SJCRH30 (cell line): ENCODE data around the gene ZNF547. TPM values are rescaled to one million over a fixed set of nuclear protein-coding genes. Genes with fewer than 3 reads are reported as not detected.
A peak's percentile ranks its signal among the peaks of the same experiment; 100 is the strongest.

Experiments
- DNase-seq, 2 experiments: peaks; one replicate each; pipeline ENCODE4 v3.0.0-alpha.2; 2015 to 2020
- H3K27ac ChIP-seq: fragments of 250-450 bp; sonication (Bioruptor Pico); 2 replicates; pipeline ENCODE4 v1.5.1; 2020; ENCODE audit warnings: mild to moderate bottlenecking, moderate library complexity
- H3K27me3 ChIP-seq: fragments of 250-450 bp; sonication (Bioruptor Pico); 2 replicates; pipeline ENCODE4 v1.5.1; 2020; ENCODE audit warnings: mild to moderate bottlenecking, moderate library complexity
- H3K36me3 ChIP-seq: fragments of 250-450 bp; sonication (Bioruptor Pico); 2 replicates; pipeline ENCODE4 v1.5.1; 2020; ENCODE audit warnings: mild to moderate bottlenecking, moderate library complexity
- H3K4me1 ChIP-seq: fragments of 250-450 bp; sonication (Bioruptor Pico); 2 replicates; pipeline ENCODE4 v1.5.1; 2020; ENCODE audit warnings: mild to moderate bottlenecking, moderate library complexity
- H3K4me3 ChIP-seq: fragments of 250-450 bp; sonication (Bioruptor Pico); 2 replicates; pipeline ENCODE4 v1.5.1; 2020; ENCODE audit warnings: mild to moderate bottlenecking, moderate library complexity
- H3K9me3 ChIP-seq: fragments of 250-450 bp; sonication (Bioruptor Pico); replicated peaks from 2 replicates; pipeline ENCODE4 v1.5.1; 2020; ENCODE audit warnings: mild to moderate bottlenecking, moderate library complexity
- total RNA-seq: library from RNA; depleted of rRNA; stranded (reverse); fragments of >200 nt; shearing (Covaris generic); gene quantifications from 2 replicates; pipeline ENCODE4 v1.2.3, GENCODE V29; 2014; rRNA removed

Gene ZNF547
- total RNA-seq, 1 experiment from 2014 or later, result 2.0 TPM

DNA sequence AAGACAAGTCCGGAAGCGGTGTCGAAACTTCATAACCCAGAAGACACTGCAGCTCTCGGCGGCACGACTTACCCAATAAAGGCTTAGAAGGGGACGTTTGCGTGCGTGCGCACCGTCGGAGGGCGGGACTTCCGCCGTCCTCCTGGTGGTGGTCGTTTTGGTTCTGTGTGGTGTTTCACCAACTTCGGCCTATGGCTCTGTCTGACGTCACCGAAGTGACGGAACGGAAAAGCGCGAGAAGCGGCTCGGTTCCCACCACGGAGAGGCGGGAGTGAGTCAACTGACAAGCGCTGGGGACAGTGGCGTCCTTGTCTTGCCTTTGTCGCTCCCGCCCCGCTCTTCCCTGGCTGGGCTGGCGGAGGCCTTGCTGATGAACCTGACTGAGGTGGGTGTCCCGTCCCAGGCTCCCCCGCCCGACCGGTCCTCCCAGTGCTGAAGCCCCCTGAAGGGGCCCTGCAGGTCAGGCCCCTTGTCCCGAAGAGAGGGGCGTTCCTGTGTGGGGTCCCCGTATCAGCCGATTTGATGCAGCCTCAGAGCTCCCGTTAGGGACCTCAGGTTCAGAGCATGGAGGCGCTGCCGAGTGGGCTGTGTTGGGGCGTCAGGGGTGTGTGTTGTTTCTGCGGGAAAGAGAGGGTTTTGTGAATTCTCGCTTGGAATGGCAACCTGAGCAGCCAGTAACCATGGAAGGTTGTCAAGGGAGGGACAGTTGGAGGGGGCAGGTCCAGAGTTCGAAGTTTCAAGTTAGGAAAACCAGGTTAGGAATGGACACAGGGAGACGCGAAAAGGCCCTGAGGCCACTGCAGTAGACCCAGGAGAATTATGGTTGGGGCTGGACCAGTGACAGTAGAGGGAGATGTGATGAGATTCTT lies 26.6 kb downstream of the ZNF547 start, which contains the start of gene ZNF548:
Gene ZNF548, plus strand, starts transcription at position 125 of the 869 bp plus-strand sequence. Its CDS starts 246 bp downstream, at position 371.
- H3K27ac ChIP-seq, result peak within 1 kb of the TSS; percentile 69
- peak within 1 kb of the TSS; percentile 74 for H3K4me3 ChIP-seq
- peak; percentile 98 for DNase-seq

DNA sequence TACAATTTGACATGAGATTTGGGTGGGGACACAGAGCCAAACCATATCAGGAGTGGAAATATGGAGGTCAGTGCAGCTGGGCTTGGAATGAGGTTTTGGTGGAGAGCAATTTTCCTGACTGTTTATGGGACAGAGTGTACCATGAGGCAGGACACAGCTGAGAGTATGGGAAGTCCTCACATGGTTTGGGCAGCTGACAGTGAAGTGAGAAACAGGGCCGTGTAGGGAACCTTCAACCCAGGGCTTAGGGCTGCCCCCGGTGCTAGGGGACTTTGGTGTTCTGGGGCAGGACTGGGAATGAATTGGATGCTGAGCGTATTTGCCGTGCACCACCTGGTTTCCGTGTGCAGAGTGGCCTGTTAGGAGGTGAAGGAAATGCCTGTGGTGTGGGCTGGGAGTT lies 32.4 kb downstream of the ZNF547 start:
- Histone ChIP-seq H3K27ac (no peak overlapping the region), H3K4me3 (no peak overlapping the region), H3K27me3 (no peaks in the 10 kb centered on the region), H3K4me1 (peaks cover 3% of the 10 kb centered on the region; the same call in 1 of the 2 replicates), H3K36me3 (peaks cover 46% of the 10 kb centered on the region), H3K9me3 (no peaks in the 10 kb centered on the region; the same call in 1 of the 2 replicates)
- no peak for DNase-seq

More for the DNA sequence above, 26.6 kb downstream of the ZNF547 start, which contains the start of gene ZNF548:
- no peaks in the 10 kb centered on the region for H3K9me3 ChIP-seq
- H3K36me3 ChIP-seq, result peaks cover 9% of the 10 kb centered on the region
- H3K27me3 ChIP-seq, result no peaks in the 10 kb centered on the region
- peaks cover 3% of the 10 kb centered on the region; the same call in 1 of the 2 replicates for H3K4me1 ChIP-seq

- no peak overlapping the region for H3K4me3 ChIP-seq
- peaks cover 5% of the 10 kb centered on the region; the same call in 1 of the 2 replicates for H3K9me3 ChIP-seq
- no peak for DNase-seq
- no peaks in the 10 kb centered on the region for H3K4me1 ChIP-seq
- H3K27me3 ChIP-seq, result no peaks in the 10 kb centered on the region
- H3K36me3 ChIP-seq, result peaks cover 46% of the 10 kb centered on the region
- H3K27ac ChIP-seq, result no peak overlapping the region
Measured at GRCh38 chr19:57398868-57399267, 35.5 kb downstream of the ZNF547 start.

DNA sequence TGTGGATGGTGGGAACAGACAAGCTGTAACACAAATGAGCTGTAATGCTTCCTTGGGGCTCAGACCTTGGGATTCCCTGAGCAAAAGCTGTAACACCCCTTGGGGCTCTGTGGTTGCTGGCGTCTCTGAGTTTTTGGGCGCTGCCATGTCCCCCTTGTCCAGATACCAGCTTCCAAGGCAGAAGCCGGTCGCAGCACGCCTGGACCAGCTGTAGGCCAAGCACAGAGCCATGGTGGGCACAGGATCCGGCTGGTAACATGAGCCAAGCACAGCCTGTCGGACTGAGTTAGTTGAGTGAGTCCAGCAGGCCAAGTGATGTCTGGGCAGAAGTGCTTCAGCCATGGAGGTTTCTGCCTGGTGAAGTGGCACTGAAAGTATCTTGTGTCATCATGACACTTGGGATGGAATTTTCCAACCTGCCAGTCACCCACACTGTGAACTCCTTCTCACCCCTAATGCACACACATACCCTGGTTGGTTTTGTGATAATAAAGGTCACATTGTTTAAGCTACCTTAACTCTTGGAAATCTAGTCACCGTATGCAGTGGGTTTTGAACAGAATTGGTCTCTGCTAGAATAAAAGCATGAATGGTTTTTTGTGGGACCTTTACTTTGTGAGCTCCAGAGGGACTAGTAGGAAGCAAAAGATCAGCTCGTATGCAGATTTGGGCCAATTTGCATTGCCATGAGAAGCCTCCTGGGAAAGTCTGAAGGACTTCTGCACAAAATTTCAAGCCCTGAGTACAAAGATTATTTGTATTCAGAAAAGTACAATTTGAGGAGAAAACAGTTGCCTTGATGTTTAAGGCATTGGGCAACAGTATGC lies 40.6 kb downstream of the ZNF547 start:
- H3K36me3 ChIP-seq, result peaks cover 15% of the 10 kb centered on the region
- no peak overlapping the region for H3K4me3 ChIP-seq
- no peaks in the 10 kb centered on the region for H3K4me1 ChIP-seq
- no peak for DNase-seq
- H3K9me3 ChIP-seq, result peaks cover 5% of the 10 kb centered on the region; the same call in 1 of the 2 replicates
- H3K27me3 ChIP-seq, result no peaks in the 10 kb centered on the region
- no peak overlapping the region for H3K27ac ChIP-seq

- DNase-seq, result peak; percentile 57 to 74
- no peaks in the 10 kb centered on the region for H3K9me3 ChIP-seq
- no peak overlapping the region for H3K4me3 ChIP-seq
- no peak overlapping the region for H3K27ac ChIP-seq
- H3K27me3 ChIP-seq, result no peaks in the 10 kb centered on the region
- H3K4me1 ChIP-seq, result no peaks in the 10 kb centered on the region
- H3K36me3 ChIP-seq, result no peaks in the 10 kb centered on the region
Measured at GRCh38 chr19:57406516-57407123, 43.3 kb downstream of the ZNF547 start.

DNA sequence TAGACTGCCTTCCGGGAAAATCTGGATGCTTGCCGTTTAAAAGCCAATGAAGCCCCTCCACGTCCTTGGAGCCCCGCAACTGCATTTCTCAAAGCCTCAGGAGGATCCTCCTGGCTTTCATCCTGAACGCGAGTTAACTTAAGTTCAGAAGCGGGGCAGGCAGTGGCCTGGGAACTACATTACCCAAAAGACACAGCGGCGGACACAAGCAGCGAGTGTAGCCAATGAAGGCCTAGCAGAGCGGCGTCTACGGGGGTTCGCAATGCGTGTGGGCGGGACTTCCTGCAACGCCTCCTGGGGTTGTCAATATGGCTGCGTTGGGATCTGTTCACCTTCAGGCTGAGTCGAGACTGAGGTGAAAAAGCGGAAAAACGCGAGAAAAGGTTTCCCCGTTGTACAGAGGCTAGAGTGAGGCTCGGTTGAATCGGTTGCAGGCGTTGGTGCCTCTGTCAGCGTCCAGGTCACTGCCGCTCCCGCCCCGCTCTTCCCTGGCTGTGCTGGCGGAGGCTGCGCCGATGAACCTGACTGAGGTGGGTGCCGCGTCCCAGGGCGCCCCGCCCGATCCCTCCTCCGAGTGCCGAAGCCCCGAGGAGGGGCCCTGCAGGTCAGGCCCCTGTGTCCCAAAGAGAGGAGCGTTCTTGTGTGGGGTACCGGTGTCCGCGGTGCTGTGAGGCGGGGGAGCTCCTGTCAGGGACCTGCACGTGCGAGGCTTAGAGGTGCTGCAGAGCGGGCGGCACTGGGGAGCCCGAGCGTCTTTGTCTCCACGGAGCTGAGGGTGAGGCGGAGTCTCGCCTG lies 47.7 kb downstream of the ZNF547 start, which contains the start of gene ZNF17:
Gene ZNF17, plus strand, starts transcription at position 285 of the 795 bp plus-strand sequence. CDS start 2,455 bp downstream, outside the sequence.
- H3K27me3 ChIP-seq, result no peaks in the 10 kb centered on the region
- H3K36me3 ChIP-seq, result peaks cover 14% of the 10 kb centered on the region
- peak within 1 kb of the TSS; percentile 83 for H3K4me3 ChIP-seq
- H3K9me3 ChIP-seq, result no peaks in the 10 kb centered on the region; the same call in 1 of the 2 replicates
- H3K27ac ChIP-seq, result peak within 1 kb of the TSS; percentile 14; the same call in 1 of the 2 replicates
- no peaks in the 10 kb centered on the region for H3K4me1 ChIP-seq
- peak; percentile 94 to 95 for DNase-seq

DNA sequence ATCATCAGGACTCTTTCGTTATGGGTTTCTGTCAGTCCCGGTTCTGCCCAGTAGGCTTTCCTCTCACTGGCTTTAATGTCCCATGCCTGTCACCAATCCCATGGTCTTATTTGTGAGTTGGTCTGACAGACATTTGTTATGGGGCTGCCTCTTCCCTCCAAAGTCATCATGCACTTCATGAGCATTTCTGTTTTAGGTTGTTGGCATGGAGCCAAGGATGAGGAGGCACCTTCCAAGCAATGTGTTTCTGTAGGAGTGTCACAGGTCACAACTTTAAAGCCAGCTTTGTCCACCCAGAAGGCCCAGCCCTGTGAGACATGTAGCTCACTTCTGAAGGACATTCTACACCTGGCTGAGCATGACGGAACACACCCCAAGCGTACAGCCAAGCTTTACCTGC lies 56.1 kb downstream of the ZNF547 start:
- Histone ChIP-seq H3K9me3 (peaks cover 11% of the 10 kb centered on the region; the same call in 1 of the 2 replicates), H3K36me3 (peaks cover 52% of the 10 kb centered on the region), H3K4me1 (no peaks in the 10 kb centered on the region), H3K4me3 (no peak overlapping the region), H3K27ac (no peak overlapping the region), H3K27me3 (no peaks in the 10 kb centered on the region)
- no peak for DNase-seq

DNA sequence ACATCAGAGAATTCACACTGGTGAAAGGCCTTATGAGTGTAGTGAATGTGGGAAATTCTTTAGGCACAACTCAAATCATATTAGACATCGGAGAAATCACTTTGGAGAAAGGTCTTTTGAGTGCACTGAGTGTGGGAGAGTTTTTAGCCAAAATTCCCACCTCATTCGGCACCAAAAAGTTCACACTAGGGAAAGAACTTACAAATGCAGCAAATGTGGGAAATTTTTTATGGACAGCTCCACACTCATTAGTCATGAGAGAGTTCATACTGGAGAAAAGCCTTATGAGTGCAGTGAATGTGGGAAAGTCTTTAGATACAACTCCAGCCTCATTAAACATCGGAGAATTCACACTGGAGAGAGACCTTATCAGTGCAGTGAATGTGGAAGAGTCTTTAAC lies 57.7 kb downstream of the ZNF547 start:
- no peak for DNase-seq
- H3K4me1 ChIP-seq, result no peaks in the 10 kb centered on the region
- H3K36me3 ChIP-seq, result peaks cover 43% of the 10 kb centered on the region
- peaks cover 11% of the 10 kb centered on the region; the same call in 1 of the 2 replicates for H3K9me3 ChIP-seq
- H3K4me3 ChIP-seq, result no peak overlapping the region
- H3K27me3 ChIP-seq, result no peaks in the 10 kb centered on the region
- H3K27ac ChIP-seq, result no peak overlapping the region

Other genes with a start within 250 kb of the ZNF547 start
- gene USP29, start 243.6 kb upstream of the ZNF547 start, total RNA-seq, result not detected in 2 replicates
- gene ZIM3, start 218.3 kb upstream of the ZNF547 start, total RNA-seq, result not detected in 2 replicates
- not detected in 2 replicates for gene DUXA, start 196.1 kb upstream of the ZNF547 start, total RNA-seq
- gene ZNF264, start 172.1 kb upstream of the ZNF547 start, total RNA-seq, result 15.5 and 18.2 TPM in 2 replicates
- 0.79 and 0.93 TPM in 2 replicates for gene AURKC, start 132.5 kb upstream of the ZNF547 start, total RNA-seq
- gene ZNF805, start 122.9 kb upstream of the ZNF547 start, total RNA-seq, result 14.7 and 15.5 TPM in 2 replicates
- gene ZNF460, start 83.1 kb upstream of the ZNF547 start, total RNA-seq, result 39.4 and 40.5 TPM in 2 replicates
- 13.0 and 13.5 TPM in 2 replicates for gene ZNF543, start 43.1 kb upstream of the ZNF547 start, total RNA-seq
- gene ZNF304, start 12.3 kb upstream of the ZNF547 start, total RNA-seq, result 9.6 and 10.9 TPM in 2 replicates
- 13.2 and 17.3 TPM in 2 replicates for gene TRAPPC2B, start within 50 bp of the ZNF547 start, total RNA-seq
- 12.3 and 15.1 TPM in 2 replicates for gene ZNF548, start 26.3 kb downstream of the ZNF547 start, total RNA-seq
- 11.4 and 13.1 TPM in 2 replicates for gene ZNF17, start 47.6 kb downstream of the ZNF547 start, total RNA-seq
- gene ZNF749, start 71.8 kb downstream of the ZNF547 start, total RNA-seq, result 19.4 and 20.6 TPM in 2 replicates
- 0.66 and 0.67 TPM in 2 replicates for gene VN1R1, start 93.6 kb downstream of the ZNF547 start, total RNA-seq
- 15.6 and 16.0 TPM in 2 replicates for gene ZNF772, start 114.0 kb downstream of the ZNF547 start, total RNA-seq
- gene ZNF419, start 124.2 kb downstream of the ZNF547 start, total RNA-seq, result 9.4 and 12.3 TPM in 2 replicates
- 12.2 and 15.1 TPM in 2 replicates for gene ZNF773, start 136.4 kb downstream of the ZNF547 start, total RNA-seq
- gene ZNF549, start 163.8 kb downstream of the ZNF547 start, total RNA-seq, result 8.1 and 9.1 TPM in 2 replicates
- 11.8 and 13.4 TPM in 2 replicates for gene ZNF550, start 196.3 kb downstream of the ZNF547 start, total RNA-seq
- 6.8 and 7.5 TPM in 2 replicates for gene ZNF416, start 215.4 kb downstream of the ZNF547 start, total RNA-seq
- 8.4 and 9.3 TPM in 2 replicates for gene ZIK1, start 220.6 kb downstream of the ZNF547 start, total RNA-seq
- gene ZNF530, start 236.3 kb downstream of the ZNF547 start, total RNA-seq, result 11.7 and 17.8 TPM in 2 replicates